ENCODE results near the gene GPAM.

- TF ChIP-seq CTCF (IDR thresholded peaks at IDR 0.05; ENCODE audit: insufficient read depth, low read depth, low read length) (no peak), EZH2 (IDR thresholded peaks at IDR 0.05; ENCODE audit: insufficient read depth, low read length) (no peak)
Measured at GRCh38 chr10:112159469-112159868, 24.1 kb downstream of the GPAM start.

All from astrocyte (in vitro differentiated cells and primary cell).